ENCODE measurements around the gene PRSS12.
"Not testable (repeated sequence)": the region's sequence is repeated elsewhere in the genome, so short reads cannot be mapped to it uniquely, and the experiment has no call there.

The PRSS12 gene, protein sequence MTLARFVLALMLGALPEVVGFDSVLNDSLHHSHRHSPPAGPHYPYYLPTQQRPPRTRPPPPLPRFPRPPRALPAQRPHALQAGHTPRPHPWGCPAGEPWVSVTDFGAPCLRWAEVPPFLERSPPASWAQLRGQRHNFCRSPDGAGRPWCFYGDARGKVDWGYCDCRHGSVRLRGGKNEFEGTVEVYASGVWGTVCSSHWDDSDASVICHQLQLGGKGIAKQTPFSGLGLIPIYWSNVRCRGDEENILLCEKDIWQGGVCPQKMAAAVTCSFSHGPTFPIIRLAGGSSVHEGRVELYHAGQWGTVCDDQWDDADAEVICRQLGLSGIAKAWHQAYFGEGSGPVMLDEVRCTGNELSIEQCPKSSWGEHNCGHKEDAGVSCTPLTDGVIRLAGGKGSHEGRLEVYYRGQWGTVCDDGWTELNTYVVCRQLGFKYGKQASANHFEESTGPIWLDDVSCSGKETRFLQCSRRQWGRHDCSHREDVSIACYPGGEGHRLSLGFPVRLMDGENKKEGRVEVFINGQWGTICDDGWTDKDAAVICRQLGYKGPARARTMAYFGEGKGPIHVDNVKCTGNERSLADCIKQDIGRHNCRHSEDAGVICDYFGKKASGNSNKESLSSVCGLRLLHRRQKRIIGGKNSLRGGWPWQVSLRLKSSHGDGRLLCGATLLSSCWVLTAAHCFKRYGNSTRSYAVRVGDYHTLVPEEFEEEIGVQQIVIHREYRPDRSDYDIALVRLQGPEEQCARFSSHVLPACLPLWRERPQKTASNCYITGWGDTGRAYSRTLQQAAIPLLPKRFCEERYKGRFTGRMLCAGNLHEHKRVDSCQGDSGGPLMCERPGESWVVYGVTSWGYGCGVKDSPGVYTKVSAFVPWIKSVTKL

GRCh38 chr4:118352843-118353533, at the start of gene PRSS12:
Gene PRSS12 (minus strand): TSS chr4:118353003. CDS start chr4:118352720, 283 bp downstream.
- DNase-seq (ENCODE audit: low spot score), result no peak

GRCh38 chr4:118400356-118400755, 47.6 kb upstream of the PRSS12 start:
- DNase-seq (ENCODE audit: low spot score), result no peak

- DNase-seq (ENCODE audit: low spot score), result not testable (repeated sequence)
Observed at GRCh38 chr4:118399883-118400282, 47.1 kb upstream of the PRSS12 start.

- no peak for DNase-seq (ENCODE audit: low spot score)
Observed at GRCh38 chr4:118398226-118399090, 45.7 kb upstream of the PRSS12 start.

DNA sequence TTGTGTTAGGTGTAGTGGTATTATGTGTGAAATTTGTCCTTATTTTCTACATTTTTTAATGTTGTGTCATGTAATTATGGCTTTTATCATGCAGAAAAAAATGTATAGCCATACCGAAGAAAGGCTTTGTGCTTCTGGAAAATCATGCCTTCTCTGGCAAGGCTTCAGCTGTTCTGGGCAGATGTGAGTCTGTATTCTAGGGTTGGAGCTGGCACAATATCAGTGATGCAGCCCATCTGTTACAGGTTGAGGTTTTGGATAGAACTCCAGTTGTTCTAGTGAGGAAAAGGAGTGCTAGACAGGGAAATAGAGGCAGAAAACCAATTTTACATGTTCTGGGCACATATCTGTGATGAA, 44.8 kb upstream of the PRSS12 start:
- DNase-seq (ENCODE audit: low spot score), result no peak

GRCh38 chr4:118396881-118397622, 44.2 kb upstream of the PRSS12 start:
- no peak for DNase-seq (ENCODE audit: low spot score)

GRCh38 chr4:118395057-118395644, 42.3 kb upstream of the PRSS12 start:
- DNase-seq (ENCODE audit: low spot score), result no peak

GRCh38 chr4:118392509-118392908, 39.7 kb upstream of the PRSS12 start:
- not testable (repeated sequence) for DNase-seq (ENCODE audit: low spot score)

DNA sequence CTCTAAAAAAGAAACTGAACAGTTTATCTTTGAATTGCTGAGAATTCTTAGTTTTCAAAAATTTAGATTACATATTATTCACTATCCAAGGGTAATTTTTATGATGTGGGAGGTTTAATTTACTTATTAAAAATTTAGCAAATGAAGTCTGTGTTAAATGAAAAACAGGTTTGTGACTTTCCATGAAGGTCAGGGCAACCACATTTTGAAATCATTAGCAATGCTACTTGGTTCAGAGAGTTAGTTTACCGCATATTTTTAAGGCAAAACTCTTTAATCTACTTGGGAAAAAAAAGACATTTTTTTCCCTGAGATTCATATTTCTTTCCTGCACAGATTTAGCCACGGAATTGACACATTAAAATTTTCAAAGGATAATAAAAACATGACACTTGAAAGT, 37.3 kb upstream of the PRSS12 start:
- no peak for DNase-seq (ENCODE audit: low spot score)

- no peak for DNase-seq (ENCODE audit: low spot score)
Observed at GRCh38 chr4:118389721-118390120, 36.9 kb upstream of the PRSS12 start.

DNA sequence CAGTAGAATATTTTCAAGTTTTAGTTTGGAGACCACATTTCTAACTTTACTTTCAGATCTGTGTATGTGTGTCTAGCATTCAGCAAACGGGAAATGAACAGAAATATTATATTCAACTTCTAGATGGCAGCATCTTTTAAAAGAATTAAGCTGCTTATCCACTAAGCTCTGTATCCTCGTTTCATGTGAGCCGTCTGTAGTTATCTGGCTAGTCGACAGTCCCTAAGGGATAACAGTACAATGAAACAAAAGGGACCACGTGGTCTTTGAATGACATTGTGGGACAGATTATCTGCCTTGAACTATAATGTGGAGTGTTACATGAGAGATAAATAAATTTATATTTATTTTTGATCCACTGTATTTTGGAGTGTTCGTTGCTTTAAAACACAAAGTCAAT, 35.8 kb upstream of the PRSS12 start:
- DNase-seq (ENCODE audit: low spot score), result no peak

DNA sequence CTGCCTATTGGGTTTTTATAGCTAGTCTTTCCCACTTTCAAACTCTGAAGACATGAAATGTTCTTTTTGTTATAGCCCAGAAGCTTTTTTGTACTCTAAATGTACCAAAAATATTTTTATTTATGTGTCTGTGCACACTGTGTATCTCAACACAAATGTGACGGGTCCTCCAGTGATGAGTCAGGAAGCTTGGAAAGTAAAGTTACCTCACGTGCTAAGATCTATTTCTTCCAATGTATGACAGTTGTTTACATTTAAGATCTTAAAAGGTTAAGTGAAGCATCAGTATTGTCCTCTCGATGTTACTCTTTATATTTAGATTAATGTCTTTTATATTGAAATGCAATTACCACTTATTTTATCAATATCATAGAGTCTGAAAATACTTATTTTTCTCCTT, 29.1 kb upstream of the PRSS12 start:
- no peak for DNase-seq (ENCODE audit: low spot score)

- DNase-seq (ENCODE audit: low spot score), result no peak
Observed at GRCh38 chr4:118373614-118374255, 20.9 kb upstream of the PRSS12 start.

DNA sequence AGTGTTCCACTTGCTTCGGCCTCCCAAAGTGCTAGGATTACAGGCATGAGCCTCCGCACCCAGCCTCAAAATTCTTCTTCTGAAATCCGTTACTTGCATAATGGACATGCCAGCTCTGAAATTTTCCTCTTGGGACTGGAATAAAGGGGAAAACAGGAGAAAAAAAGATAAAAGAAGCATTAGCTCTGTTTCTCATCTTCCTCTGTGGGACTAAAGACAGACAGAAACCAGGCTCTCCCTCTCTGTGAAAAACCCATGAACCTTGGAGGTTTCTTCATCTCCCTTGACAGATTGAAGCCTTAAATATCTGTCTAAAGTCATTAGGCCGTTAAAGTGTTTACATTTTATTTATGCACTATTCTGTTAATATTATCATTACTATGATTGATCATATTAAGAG, 19.4 kb upstream of the PRSS12 start:
- no peak for DNase-seq (ENCODE audit: low spot score)

DNA sequence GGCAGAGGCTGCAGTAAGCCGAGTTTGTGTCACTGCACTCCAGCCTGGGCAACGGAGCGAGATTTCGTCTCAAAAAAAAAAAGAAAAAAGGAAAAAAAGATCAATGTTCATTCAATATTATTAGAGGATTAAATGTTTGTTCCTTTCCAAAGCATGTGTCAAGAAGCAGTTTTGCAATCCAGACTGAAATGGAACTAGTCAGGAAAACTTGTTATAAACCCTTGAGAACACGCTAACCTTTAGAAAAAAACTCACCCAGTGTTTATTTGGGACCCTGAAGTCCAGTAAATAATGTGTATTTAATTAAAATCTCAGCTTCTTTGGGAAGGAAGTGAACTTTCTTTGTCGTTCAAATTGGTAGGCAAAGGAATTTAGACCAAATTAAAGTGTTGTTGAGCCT, 16.4 kb upstream of the PRSS12 start:
- no peak for DNase-seq (ENCODE audit: low spot score)

- no peak for DNase-seq (ENCODE audit: low spot score)
Observed at GRCh38 chr4:118367872-118368271, 15.1 kb upstream of the PRSS12 start.

DNA sequence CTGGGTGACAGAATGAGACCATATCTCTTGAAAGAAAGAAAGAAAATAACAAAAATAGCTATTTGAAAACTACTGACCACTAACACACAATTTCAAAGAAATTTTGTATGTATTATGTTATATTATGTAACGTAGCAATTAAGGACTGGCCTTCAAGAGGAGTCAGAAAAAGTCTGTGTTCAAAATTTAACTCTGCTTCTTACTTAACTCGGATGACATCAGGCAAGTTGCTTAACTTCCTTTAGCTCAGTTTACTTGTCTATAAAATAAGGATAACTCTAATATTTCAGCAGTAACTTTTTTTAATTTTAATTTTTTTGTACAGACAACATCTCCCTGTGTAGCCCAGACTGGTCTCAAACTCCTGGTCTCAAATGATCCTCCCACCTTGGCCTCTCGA, 14.6 kb upstream of the PRSS12 start:
- no peak for DNase-seq (ENCODE audit: low spot score)

DNA sequence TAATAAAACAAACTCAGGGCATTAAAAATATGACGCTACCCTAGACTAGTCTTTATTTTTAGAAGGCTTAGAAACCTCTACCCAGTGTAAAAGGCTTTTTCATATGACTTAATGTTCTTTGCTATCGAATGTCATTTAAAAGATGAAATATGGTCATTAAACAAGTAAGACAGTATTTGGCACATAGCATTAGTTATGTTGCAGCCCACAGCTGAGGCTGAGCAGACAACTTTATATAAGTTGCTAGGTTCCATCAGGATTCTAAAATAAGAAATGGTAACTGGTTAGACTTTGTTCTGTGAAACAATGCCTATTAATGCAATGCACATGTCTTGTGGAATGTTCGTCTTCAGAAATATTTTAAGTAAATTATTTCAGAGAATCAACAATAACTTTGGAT, 10.4 kb upstream of the PRSS12 start:
- no peak for DNase-seq (ENCODE audit: low spot score)

DNA sequence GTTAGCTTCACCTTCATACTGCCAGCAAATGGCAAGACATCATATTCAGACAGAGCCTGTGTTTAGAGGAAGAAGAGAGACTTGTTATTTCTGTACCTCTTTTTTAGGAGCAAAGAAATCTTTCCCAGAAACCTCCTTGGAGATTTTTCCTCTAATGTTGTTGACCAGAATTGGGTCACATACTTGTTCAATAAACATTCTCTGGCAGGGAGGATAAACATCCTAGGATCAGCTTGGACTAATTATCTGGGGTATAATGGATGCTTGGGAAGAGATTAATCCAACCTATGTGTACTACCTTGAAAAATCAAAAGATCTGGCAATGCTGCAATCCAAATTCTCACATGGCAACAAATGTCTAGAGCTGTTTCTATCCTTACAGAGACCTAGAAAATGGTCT, 8.4 kb upstream of the PRSS12 start:
- DNase-seq (ENCODE audit: low spot score), result no peak

DNA sequence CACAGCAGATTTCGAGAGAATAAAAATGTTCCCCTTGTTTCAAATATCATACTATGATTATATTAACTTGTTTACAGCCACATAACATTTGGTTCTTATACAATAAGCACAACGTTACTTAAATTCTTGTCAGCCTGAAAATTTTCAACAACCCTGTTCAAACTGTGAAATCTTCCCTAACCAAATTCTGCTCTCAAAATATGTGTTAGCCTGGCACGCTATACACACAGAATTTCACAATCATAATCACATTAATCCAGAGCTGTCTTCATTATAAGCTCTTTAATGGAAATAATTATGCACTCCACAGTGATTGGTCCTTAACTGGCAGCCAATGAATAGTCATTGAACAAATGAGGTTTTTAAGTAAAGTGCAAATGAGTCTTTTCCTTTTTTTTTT, 7.3 kb upstream of the PRSS12 start:
- no peak for DNase-seq (ENCODE audit: low spot score)
